HG02973 (cell line): ENCODE data around the gene STEAP3.

ENCODE experiments used
- ATAC-seq: cut with Tn5 transposase; IDR thresholded peaks from one replicate; pipeline ENCODE4 v1.9.1; 2021; ENCODE audit warnings: moderate library complexity; ENCODE audit not compliant: unreplicated experiment

STEAP3 gene

GRCh38 chr2:119290859-119291587 is 67.4 kb downstream of the STEAP3 start:
- peak; percentile 77 for ATAC-seq

DNA sequence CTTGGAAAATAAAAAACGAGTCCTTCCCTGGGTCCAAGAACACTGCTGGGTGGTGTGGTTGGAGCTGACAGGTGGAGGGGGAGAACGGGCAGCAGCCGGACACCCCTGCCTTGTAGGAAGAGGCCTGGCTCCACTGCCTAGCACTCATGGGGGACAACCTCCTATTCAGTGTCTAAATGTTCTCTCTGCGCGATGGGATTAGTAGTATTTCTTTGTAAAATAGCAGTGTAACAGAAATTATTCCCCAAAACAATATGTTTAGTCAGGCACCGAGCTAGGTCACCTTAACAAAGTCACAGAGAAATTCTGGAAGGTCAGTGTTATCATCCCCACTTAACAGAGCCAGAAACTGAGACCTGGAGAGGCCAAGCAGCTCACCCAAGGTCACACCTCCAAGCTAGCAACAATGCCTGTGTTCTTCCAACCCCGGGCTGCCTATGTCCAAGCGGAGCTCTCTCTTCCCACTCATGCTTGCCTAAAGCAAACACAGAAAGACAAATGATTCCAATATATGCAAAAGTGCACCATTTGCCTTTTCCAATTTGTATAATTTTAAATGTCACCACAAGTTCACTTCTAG is 68.0 kb downstream of the STEAP3 start:
- no peak for ATAC-seq

- peak; percentile 61 for ATAC-seq
These were observed 68.6 kb downstream of the STEAP3 start for GRCh38 chr2:119292226-119292625.

- no peak for ATAC-seq
These were observed 69.6 kb downstream of the STEAP3 start for GRCh38 chr2:119293254-119293653.

DNA sequence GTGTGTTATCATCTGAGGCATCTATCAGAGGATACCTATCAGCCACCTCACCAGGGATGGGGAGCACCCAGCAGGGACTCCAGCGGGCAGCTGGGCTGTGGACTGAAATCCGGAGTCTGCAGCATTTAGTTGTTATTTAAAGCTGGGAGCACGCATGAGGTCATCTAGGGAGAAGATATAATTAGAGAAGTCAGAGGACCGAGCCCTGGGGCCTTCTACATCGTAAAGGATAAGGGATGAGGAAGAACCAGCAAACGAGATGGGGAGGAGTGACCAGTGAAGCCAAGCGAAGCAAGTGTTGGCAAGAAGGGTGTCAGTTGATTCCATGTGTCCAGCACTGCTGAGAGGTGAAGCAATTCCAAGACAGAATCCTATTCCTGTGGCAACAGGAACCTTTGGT is 70.3 kb downstream of the STEAP3 start:
- no peak for ATAC-seq

DNA sequence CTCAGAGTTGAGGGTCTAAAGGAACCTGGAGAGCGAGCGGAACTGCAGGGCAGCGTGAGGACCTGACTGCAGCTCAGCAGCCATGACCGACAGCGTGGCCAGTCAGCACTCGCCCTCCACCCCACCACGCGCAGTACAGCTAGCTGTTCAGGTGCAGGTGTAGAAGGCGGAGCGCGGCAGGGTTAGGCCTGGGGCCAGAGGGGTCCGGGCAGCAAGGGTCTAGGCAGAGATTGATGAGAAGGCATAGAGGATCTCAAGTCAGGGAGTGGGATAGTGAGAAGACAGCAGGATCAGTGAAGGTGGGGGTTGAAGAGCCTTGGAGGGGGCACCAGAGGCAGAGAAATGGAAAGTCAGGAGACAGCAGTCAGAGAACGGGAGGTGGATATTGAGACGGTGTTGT is 71.0 kb downstream of the STEAP3 start:
- no peak for ATAC-seq

- ATAC-seq, result no peak
These were observed 72.2 kb downstream of the STEAP3 start for GRCh38 chr2:119295688-119296375.

GRCh38 chr2:119301413-119301812 is 77.8 kb downstream of the STEAP3 start:
- no peak for ATAC-seq

- no peak for ATAC-seq
These were observed 81.2 kb downstream of the STEAP3 start for GRCh38 chr2:119304847-119305246.

GRCh38 chr2:119305497-119306195 is 82.0 kb downstream of the STEAP3 start:
- ATAC-seq, result no peak

DNA sequence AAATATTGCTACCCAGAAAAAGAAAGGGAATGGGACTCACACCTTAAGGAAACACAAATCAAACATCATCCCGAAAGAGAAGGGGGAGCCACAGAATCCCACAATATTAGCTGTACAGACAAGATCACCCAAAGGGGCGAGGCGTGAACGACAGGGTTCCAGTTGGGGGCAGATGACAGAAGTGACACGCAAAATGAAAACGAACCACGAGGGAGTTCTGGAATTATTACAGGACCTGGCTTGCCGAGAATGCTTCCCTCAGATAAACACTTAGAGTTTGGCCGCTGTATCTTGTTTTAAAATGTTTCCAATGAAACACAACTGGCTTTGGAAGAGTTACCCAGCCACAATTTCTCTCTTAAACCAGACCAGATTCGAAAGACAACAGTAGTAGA is 82.6 kb downstream of the STEAP3 start:
- ATAC-seq, result no peak

GRCh38 chr2:119307419-119308140 is 83.9 kb downstream of the STEAP3 start:
- no peak for ATAC-seq

- no peak for ATAC-seq
These were observed 85.2 kb downstream of the STEAP3 start for GRCh38 chr2:119308793-119309330.

GRCh38 chr2:119311371-119311770 is 87.7 kb downstream of the STEAP3 start:
- no peak for ATAC-seq

- ATAC-seq, result no peak
These were observed 88.2 kb downstream of the STEAP3 start for GRCh38 chr2:119311831-119312230.
